Measurements from ENCODE around the gene EFCAB11.

The EFCAB11 gene

GRCh38 chr14:89767131-89767530 is 187.4 kb downstream of the EFCAB11 start:
- no peak for DNase-seq (ENCODE audit: low read depth)

GRCh38 chr14:89765346-89765745 is 189.2 kb downstream of the EFCAB11 start:
- no peak for DNase-seq (ENCODE audit: low read depth)

GRCh38 chr14:89760086-89760485 is 194.4 kb downstream of the EFCAB11 start:
- DNase-seq (ENCODE audit: low read depth), result no peak

- DNase-seq (ENCODE audit: low read depth), result no peak
Measured at GRCh38 chr14:89757313-89757939, 197.1 kb downstream of the EFCAB11 start.

GRCh38 chr14:89755816-89756215 is 198.7 kb downstream of the EFCAB11 start:
- no peak for DNase-seq (ENCODE audit: low read depth)

- no peak for DNase-seq (ENCODE audit: low read depth)
Measured at GRCh38 chr14:89753828-89754412, 200.6 kb downstream of the EFCAB11 start.

GRCh38 chr14:89750908-89751392 is 203.6 kb downstream of the EFCAB11 start:
- DNase-seq (ENCODE audit: low read depth), result peak; percentile 36

- no peak for DNase-seq (ENCODE audit: low read depth)
Measured at GRCh38 chr14:89750281-89750755, 204.2 kb downstream of the EFCAB11 start.

- DNase-seq (ENCODE audit: low read depth), result no peak
Measured at GRCh38 chr14:89748004-89748403, 206.5 kb downstream of the EFCAB11 start.

GRCh38 chr14:89747126-89747525 is 207.4 kb downstream of the EFCAB11 start:
- DNase-seq (ENCODE audit: low read depth), result no peak

- no peak for DNase-seq (ENCODE audit: low read depth)
Measured at GRCh38 chr14:89746654-89747053, 207.9 kb downstream of the EFCAB11 start.

- no peak for DNase-seq (ENCODE audit: low read depth)
Measured at GRCh38 chr14:89746135-89746534, 208.4 kb downstream of the EFCAB11 start.
